ENCODE results near the gene AGMO.

The AGMO gene

DNA sequence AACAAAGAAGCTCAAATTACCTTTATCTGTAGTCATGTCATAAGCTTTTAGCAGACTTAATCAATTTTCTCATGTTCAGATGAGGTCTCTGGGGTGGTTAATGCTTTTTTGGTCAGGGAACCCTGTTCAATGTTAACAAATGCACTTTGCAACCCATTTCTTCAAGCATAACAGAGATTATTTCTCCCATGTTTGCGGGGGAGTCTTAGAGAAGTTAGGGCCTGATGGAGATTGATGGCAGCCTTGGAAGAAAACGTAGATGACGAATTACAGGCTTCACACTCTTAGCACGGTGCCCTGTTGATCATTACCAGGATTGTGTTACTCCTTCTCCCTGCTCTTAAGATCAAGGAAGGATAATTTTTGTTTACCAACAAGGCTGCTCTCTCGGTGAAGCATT, 76.4 kb downstream of the AGMO start:
- Histone ChIP-seq H2AK5ac (ENCODE audit: low read depth, low read length) (no peak overlapping the region), H3K9me3 (replicated peaks in 1 of 2; ENCODE audit: control insufficient read depth in 2 of 2, insufficient read depth in 1 of 2, low read depth in 1 of 2, low read length in 2 of 2) (no peaks in the 10 kb centered on the region), H3K4me1 (ENCODE audit: control insufficient read depth in 2 of 2, insufficient read depth in 1 of 2, low read depth in 1 of 2, low read length in 2 of 2) (no peaks in the 10 kb centered on the region), H4K91ac (ENCODE audit: low read depth, low read length, poor library complexity) (no peak overlapping the region), H3K79me1 (ENCODE audit: low read depth, low read length) (no peaks in the 10 kb centered on the region), H3K27me3 (ENCODE audit: control insufficient read depth in 3 of 3, insufficient read depth in 3 of 3, low read depth in 1 of 3, low read length in 3 of 3) (no peaks in the 10 kb centered on the region), H2BK15ac (ENCODE audit: low read length) (no peak overlapping the region), H3K14ac (ENCODE audit: low read length) (no peak overlapping the region), H3K18ac (ENCODE audit: low read length) (no peak overlapping the region), H3K4me3 (ENCODE audit: low read length in 2 of 2) (no peak overlapping the region), H2BK12ac (ENCODE audit: low read length) (no peak overlapping the region), H3K9ac (ENCODE audit: low read depth, low read length, poor library complexity) (no peak overlapping the region), H2BK5ac (ENCODE audit: low read length) (no peak overlapping the region), H3K36me3 (replicated peaks in 1 of 2; ENCODE audit: control insufficient read depth in 2 of 2, insufficient read depth in 2 of 2, low read length in 2 of 2) (no peaks in the 10 kb centered on the region), H3K27ac (replicated peaks; ENCODE audit: low read length) (no peak overlapping the region), H3K4ac (ENCODE audit: low read length) (no peak overlapping the region), H3K4me2 (ENCODE audit: insufficient read depth, low read length, poor library complexity, severe bottlenecking) (no peak overlapping the region), H3K23ac (ENCODE audit: low read depth, low read length, poor library complexity) (no peak overlapping the region), H4K8ac (ENCODE audit: low read depth, low read length) (no peak overlapping the region), H2BK120ac (ENCODE audit: low read depth, low read length) (no peak overlapping the region), H2AFZ (ENCODE audit: low read length) (no peak overlapping the region)
- no peak for DNase-seq (ENCODE audit: low spot score)
- no CpG with 5 or more reads among the region's 5 CpGs for WGBS, 2 donors (ENCODE audit: extremely low coverage in 2 of 2, insufficient read length in 2 of 2, insufficient replicate concordance in 1 of 2)

DNA sequence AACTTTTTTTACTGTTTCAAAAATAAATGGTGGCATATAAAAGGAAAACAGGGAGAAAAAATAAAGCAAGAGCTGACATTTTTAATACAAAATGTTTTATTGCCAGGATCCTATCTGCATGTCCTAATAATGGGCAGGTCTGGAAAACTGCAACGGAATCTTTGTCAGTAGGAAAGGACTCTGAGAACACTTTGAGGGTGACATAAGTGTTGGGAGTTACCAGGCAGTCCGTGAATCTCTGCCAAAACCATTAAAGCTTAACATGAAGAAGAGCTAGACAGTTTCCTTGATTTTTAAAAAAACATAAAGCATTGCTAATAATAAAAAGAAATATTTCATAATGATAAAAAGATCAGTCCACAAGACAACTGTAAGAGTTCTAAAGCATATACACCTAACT, 80.7 kb downstream of the AGMO start:
- no CpG with 5 or more reads among the region's 2 CpGs for WGBS, 2 donors (ENCODE audit: extremely low coverage in 2 of 2, insufficient read length in 2 of 2, insufficient replicate concordance in 1 of 2)

DNA sequence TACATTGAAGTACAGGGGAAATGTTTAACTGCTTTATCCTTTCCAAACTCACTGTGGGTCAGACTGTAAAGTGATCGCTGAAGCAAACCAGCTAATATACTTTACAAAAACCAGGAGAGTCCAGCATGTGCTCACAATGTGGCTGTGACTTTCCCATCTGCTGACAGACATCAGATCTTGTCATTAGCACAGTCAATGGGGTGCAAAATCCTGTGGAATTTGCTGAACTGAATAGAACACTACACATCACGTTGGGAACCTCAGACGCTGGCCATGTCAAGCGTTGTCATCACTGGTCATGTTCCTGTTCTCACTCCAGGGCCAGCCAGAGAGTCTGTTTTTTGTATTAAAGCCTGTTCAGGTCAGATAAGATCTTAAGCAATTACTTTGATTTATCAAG, 83.4 kb downstream of the AGMO start:
- no peak overlapping the region for H4K91ac ChIP-seq (ENCODE audit: low read depth, low read length, poor library complexity)

More for the DNA sequence above, 80.7 kb downstream of the AGMO start:
- Histone ChIP-seq H4K91ac (ENCODE audit: low read depth, low read length, poor library complexity) (no peak overlapping the region), H3K4ac (ENCODE audit: low read length) (no peak overlapping the region), H3K14ac (ENCODE audit: low read length) (no peak overlapping the region), H3K4me3 (ENCODE audit: low read length in 2 of 2) (no peak overlapping the region), H2BK120ac (ENCODE audit: low read depth, low read length) (no peak overlapping the region), H2BK5ac (ENCODE audit: low read length) (no peak overlapping the region), H3K27ac (replicated peaks; ENCODE audit: low read length) (no peak overlapping the region), H3K18ac (ENCODE audit: low read length) (no peak overlapping the region), H3K27me3 (ENCODE audit: control insufficient read depth in 3 of 3, insufficient read depth in 3 of 3, low read depth in 1 of 3, low read length in 3 of 3) (no peaks in the 10 kb centered on the region), H3K23ac (ENCODE audit: low read depth, low read length, poor library complexity) (no peak overlapping the region), H3K4me1 (ENCODE audit: control insufficient read depth in 2 of 2, insufficient read depth in 1 of 2, low read depth in 1 of 2, low read length in 2 of 2) (no peaks in the 10 kb centered on the region), H3K9ac (ENCODE audit: low read depth, low read length, poor library complexity) (no peak overlapping the region), H4K8ac (ENCODE audit: low read depth, low read length) (no peak overlapping the region), H2BK12ac (ENCODE audit: low read length) (no peak overlapping the region), H2BK15ac (ENCODE audit: low read length) (no peak overlapping the region), H3K4me2 (ENCODE audit: insufficient read depth, low read length, poor library complexity, severe bottlenecking) (no peak overlapping the region), H2AK5ac (ENCODE audit: low read depth, low read length) (no peak overlapping the region), H2AFZ (ENCODE audit: low read length) (no peak overlapping the region), H3K9me3 (replicated peaks in 1 of 2; ENCODE audit: control insufficient read depth in 2 of 2, insufficient read depth in 1 of 2, low read depth in 1 of 2, low read length in 2 of 2) (no peaks in the 10 kb centered on the region), H3K79me1 (ENCODE audit: low read depth, low read length) (no peaks in the 10 kb centered on the region), H3K36me3 (replicated peaks in 1 of 2; ENCODE audit: control insufficient read depth in 2 of 2, insufficient read depth in 2 of 2, low read length in 2 of 2) (no peaks in the 10 kb centered on the region)
- DNase-seq (ENCODE audit: low spot score), result no peak

DNA sequence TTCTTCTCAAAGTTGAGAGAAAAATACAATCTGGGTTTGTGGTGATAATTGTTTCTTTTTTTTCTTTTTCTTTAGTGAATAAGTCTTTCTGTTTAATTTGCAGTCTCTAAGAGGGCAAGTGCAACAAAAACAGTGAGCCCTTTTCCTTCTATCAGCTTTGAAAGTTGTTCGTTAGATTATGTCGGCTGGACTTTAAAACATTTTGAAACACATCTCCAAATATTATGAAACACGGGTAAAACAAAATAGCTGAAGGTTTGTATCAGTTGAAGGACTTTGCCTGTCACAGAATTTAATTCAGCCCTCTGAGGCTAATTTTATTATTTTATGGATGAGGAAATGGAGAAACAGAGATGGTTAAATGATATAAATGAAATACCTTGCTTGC, 85.3 kb downstream of the AGMO start:
- Histone ChIP-seq H3K18ac (ENCODE audit: low read length) (no peak overlapping the region), H3K9ac (ENCODE audit: low read depth, low read length, poor library complexity) (no peak overlapping the region)
- no peak for DNase-seq (ENCODE audit: low spot score)

More for the DNA sequence above, 83.4 kb downstream of the AGMO start:
- no peak for DNase-seq (ENCODE audit: low spot score)
- no peak overlapping the region for H2AFZ ChIP-seq (ENCODE audit: low read length)
- H3K27me3 ChIP-seq (ENCODE audit: control insufficient read depth in 3 of 3, insufficient read depth in 3 of 3, low read depth in 1 of 3, low read length in 3 of 3), result no peaks in the 10 kb centered on the region
- H4K8ac ChIP-seq (ENCODE audit: low read depth, low read length), result no peak overlapping the region
- no peak overlapping the region for H2BK120ac ChIP-seq (ENCODE audit: low read depth, low read length)
- H3K18ac ChIP-seq (ENCODE audit: low read length), result no peak overlapping the region
- H3K27ac ChIP-seq (replicated peaks; ENCODE audit: low read length), result no peak overlapping the region
- no peak overlapping the region for H3K23ac ChIP-seq (ENCODE audit: low read depth, low read length, poor library complexity)
- H3K4ac ChIP-seq (ENCODE audit: low read length), result no peak overlapping the region
- H2BK12ac ChIP-seq (ENCODE audit: low read length), result no peak overlapping the region
- no peak overlapping the region for H2BK15ac ChIP-seq (ENCODE audit: low read length)
- H3K4me2 ChIP-seq (ENCODE audit: insufficient read depth, low read length, poor library complexity, severe bottlenecking), result no peak overlapping the region
- no peak overlapping the region for H2BK5ac ChIP-seq (ENCODE audit: low read length)
- no CpG with 5 or more reads among the region's 4 CpGs for WGBS, 2 donors (ENCODE audit: extremely low coverage in 2 of 2, insufficient read length in 2 of 2, insufficient replicate concordance in 1 of 2)
- H3K36me3 ChIP-seq (replicated peaks in 1 of 2; ENCODE audit: control insufficient read depth in 2 of 2, insufficient read depth in 2 of 2, low read length in 2 of 2), result no peaks in the 10 kb centered on the region
- no peak overlapping the region for H3K14ac ChIP-seq (ENCODE audit: low read length)
- H3K9me3 ChIP-seq (replicated peaks in 1 of 2; ENCODE audit: control insufficient read depth in 2 of 2, insufficient read depth in 1 of 2, low read depth in 1 of 2, low read length in 2 of 2), result no peaks in the 10 kb centered on the region
- no peak overlapping the region for H3K4me3 ChIP-seq (ENCODE audit: low read length in 2 of 2)
- H3K9ac ChIP-seq (ENCODE audit: low read depth, low read length, poor library complexity), result no peak overlapping the region
- no peaks in the 10 kb centered on the region for H3K4me1 ChIP-seq (ENCODE audit: control insufficient read depth in 2 of 2, insufficient read depth in 1 of 2, low read depth in 1 of 2, low read length in 2 of 2)
- no peak overlapping the region for H2AK5ac ChIP-seq (ENCODE audit: low read depth, low read length)
- H3K79me1 ChIP-seq (ENCODE audit: low read depth, low read length), result no peaks in the 10 kb centered on the region

More for the DNA sequence above, 85.3 kb downstream of the AGMO start:
- Histone ChIP-seq H3K27ac (replicated peaks; ENCODE audit: low read length) (no peak overlapping the region), H3K23ac (ENCODE audit: low read depth, low read length, poor library complexity) (no peak overlapping the region), H2BK5ac (ENCODE audit: low read length) (no peak overlapping the region), H3K14ac (ENCODE audit: low read length) (no peak overlapping the region), H3K4me3 (ENCODE audit: low read length in 2 of 2) (no peak overlapping the region), H3K4me1 (ENCODE audit: control insufficient read depth in 2 of 2, insufficient read depth in 1 of 2, low read depth in 1 of 2, low read length in 2 of 2) (no peaks in the 10 kb centered on the region), H2AFZ (ENCODE audit: low read length) (no peak overlapping the region), H2BK15ac (ENCODE audit: low read length) (no peak overlapping the region), H3K79me1 (ENCODE audit: low read depth, low read length) (no peaks in the 10 kb centered on the region), H4K91ac (ENCODE audit: low read depth, low read length, poor library complexity) (no peak overlapping the region), H4K8ac (ENCODE audit: low read depth, low read length) (no peak overlapping the region), H2AK5ac (ENCODE audit: low read depth, low read length) (no peak overlapping the region), H2BK120ac (ENCODE audit: low read depth, low read length) (no peak overlapping the region), H2BK12ac (ENCODE audit: low read length) (no peak overlapping the region), H3K27me3 (ENCODE audit: control insufficient read depth in 3 of 3, insufficient read depth in 3 of 3, low read depth in 1 of 3, low read length in 3 of 3) (no peaks in the 10 kb centered on the region), H3K36me3 (replicated peaks in 1 of 2; ENCODE audit: control insufficient read depth in 2 of 2, insufficient read depth in 2 of 2, low read length in 2 of 2) (no peaks in the 10 kb centered on the region), H3K4me2 (ENCODE audit: insufficient read depth, low read length, poor library complexity, severe bottlenecking) (no peak overlapping the region), H3K9me3 (replicated peaks in 1 of 2; ENCODE audit: control insufficient read depth in 2 of 2, insufficient read depth in 1 of 2, low read depth in 1 of 2, low read length in 2 of 2) (no peaks in the 10 kb centered on the region), H3K4ac (ENCODE audit: low read length) (no peak overlapping the region)
- no CpG with 5 or more reads among the region's 3 CpGs for WGBS, 2 donors (ENCODE audit: extremely low coverage in 2 of 2, insufficient read length in 2 of 2, insufficient replicate concordance in 1 of 2)
